Activated T-cell treated with anti-CD3 and anti-CD28 coated beads, Interleukin-2, amount 50 U/mL, for 24 hours (primary cell): Measurements from ENCODE around the gene WFDC13.
"Not testable (repeated sequence)": the region's sequence is repeated elsewhere in the genome, so short reads cannot be mapped to it uniquely, and the experiment has no call there.

Source experiments
- DNase-seq: peaks from one replicate; pipeline ENCODE4 v3.0.0-alpha.2; 2020
- H3K27ac Mint-ChIP-seq: 2 replicates; pipeline ENCODE4 v1.8.0; 2020; ENCODE audit warnings: mild to moderate bottlenecking, mixed read lengths
- H3K27me3 Mint-ChIP-seq: 2 replicates; pipeline ENCODE4 v1.8.0; 2020; ENCODE audit warnings: mixed read lengths
- H3K36me3 Mint-ChIP-seq: 2 replicates; pipeline ENCODE4 v1.8.0; 2020; ENCODE audit warnings: low read depth, mixed read lengths
- H3K4me1 Mint-ChIP-seq: 2 replicates; pipeline ENCODE4 v1.8.0; 2020; ENCODE audit warnings: low read depth, mixed read lengths
- H3K4me3 Mint-ChIP-seq: 2 replicates; pipeline ENCODE4 v1.8.0; 2020; ENCODE audit warnings: mild to moderate bottlenecking, moderate library complexity, mixed read lengths
- H3K9me3 Mint-ChIP-seq: 2 replicates; pipeline ENCODE4 v1.8.0; 2020; ENCODE audit warnings: mixed read lengths

The WFDC13 gene, protein sequence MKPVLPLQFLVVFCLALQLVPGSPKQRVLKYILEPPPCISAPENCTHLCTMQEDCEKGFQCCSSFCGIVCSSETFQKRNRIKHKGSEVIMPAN

DNA sequence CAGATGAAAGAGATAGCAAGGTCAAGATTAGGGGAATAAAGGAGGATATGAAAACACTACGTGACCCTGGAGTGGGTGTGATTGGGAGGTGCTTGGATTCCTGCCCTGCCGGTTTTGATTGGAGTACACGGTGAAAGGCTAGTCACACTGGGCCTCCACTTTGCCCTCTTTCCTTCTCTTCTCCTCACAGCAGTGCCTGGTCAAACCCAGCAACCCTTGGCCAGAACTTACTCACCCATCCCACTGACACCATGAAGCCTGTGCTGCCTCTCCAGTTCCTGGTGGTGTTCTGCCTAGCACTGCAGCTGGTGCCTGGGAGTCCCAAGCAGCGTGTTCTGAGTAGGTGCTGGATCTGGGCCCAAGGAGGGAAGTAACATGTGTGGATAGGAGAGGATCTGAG lies at the start of gene WFDC13:
Gene WFDC13, plus strand, starts transcription at position 166 of the 400 bp plus-strand sequence. Its CDS starts 86 bp downstream, at position 252.
- H3K9me3 Mint-ChIP-seq = no peaks in the 10 kb centered on the region
- no peaks in the 10 kb centered on the region for H3K4me1 Mint-ChIP-seq
- DNase-seq = no peak
- H3K27me3 Mint-ChIP-seq = peaks cover 37% of the 10 kb centered on the region
- H3K36me3 Mint-ChIP-seq = no peaks in the 10 kb centered on the region
- H3K4me3 Mint-ChIP-seq = no peak within 1 kb of the TSS
- H3K27ac Mint-ChIP-seq = no peak within 1 kb of the TSS

DNA sequence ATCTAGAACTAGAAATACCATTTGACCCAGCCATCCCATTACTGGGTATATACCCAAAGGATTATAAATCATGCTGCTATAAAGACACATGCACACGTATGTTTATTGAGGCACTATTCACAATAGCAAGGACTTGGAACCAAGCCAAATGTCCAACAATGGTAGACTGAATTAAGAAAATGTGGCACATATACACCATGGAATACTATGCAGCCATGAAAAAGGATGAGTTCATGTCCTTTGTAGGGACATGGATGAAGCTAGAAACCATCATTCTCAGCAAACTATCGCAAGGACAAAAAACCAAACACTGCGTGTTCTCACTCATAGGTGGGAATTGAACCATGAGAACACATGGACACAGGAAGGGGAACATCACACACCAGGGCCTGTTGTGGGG lies 44.8 kb upstream of the WFDC13 start:
- H3K4me3 Mint-ChIP-seq, H3K36me3 Mint-ChIP-seq, H3K27ac Mint-ChIP-seq, H3K9me3 Mint-ChIP-seq, H3K4me1 Mint-ChIP-seq, DNase-seq: not testable (repeated sequence)
- H3K27me3 Mint-ChIP-seq = peaks cover 17% of the 10 kb centered on the region

DNA sequence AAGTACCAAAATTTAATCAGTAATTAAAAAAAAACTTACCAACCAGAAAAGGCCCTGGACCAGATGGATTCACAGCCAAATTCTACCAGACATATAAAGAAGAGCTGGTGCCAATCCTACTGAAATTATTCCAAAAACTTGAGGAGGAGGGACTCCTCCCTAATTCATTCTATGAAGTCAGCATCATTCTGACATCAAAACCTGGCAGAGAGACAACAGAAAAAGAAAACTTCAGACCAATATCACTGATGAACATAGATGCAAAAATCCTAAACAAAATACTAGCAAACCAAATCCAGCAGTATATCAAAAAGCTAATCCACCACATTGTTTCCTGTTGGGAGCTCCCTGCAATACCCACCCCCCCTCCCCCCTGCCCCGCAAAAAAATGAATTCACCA lies 31.7 kb upstream of the WFDC13 start, which contains the start of gene WFDC11:
Gene WFDC11, minus strand, starts transcription at position 101 of the 400 bp plus-strand sequence. CDS start 19,639 bp downstream, outside the sequence.
- DNase-seq = no peak
- no peak within 1 kb of the TSS for H3K27ac Mint-ChIP-seq
- no peaks in the 10 kb centered on the region for H3K36me3 Mint-ChIP-seq
- H3K9me3 Mint-ChIP-seq = peaks cover 5% of the 10 kb centered on the region
- H3K4me1 Mint-ChIP-seq = no peaks in the 10 kb centered on the region
- H3K4me3 Mint-ChIP-seq = no peak within 1 kb of the TSS
- peaks cover 59% of the 10 kb centered on the region for H3K27me3 Mint-ChIP-seq

DNA sequence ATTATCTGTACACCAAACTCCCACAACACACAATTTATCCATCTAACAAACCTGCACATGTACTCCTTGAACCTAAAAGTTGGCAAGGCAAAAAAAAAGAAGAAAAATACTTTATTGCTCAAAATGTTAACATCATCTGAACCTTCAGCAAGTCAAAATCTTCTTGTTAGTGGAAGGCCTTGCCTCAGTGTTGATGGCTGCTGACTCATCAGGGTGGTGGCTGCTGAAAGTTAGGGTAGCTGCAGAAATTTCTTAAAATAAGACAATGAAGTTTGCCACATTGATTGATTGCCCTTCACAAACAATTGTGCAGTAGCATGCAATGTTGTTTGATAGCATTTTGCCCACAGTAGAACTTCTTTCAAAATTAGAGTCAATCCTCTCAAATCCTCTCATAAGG lies 29.1 kb upstream of the WFDC13 start:
- Mint-ChIP-seq H3K36me3 (no peaks in the 10 kb centered on the region), H3K4me1 (no peaks in the 10 kb centered on the region), H3K9me3 (peaks cover 16% of the 10 kb centered on the region), H3K27ac (no peak overlapping the region), H3K27me3 (peaks cover 44% of the 10 kb centered on the region), H3K4me3 (no peak overlapping the region)
- no peak for DNase-seq

DNA sequence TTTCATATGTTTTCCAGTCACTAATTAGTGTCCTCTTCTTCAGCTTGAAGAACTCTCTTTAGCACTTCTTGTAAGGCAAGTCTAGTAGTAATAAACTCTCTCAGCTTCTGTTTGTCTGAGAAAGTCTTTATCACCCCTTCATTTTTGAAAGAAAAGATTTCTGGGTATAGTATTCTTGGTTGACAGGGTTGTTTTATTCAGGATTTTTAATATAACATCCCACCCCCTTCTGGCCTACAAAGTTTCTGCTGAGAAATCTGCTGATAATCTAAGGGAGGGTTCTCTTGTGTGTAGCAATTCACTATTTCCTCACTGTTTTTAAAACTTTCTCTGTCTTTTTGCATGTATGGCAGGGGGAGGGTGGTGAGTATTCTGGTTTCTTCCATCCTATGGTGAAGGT lies 22.2 kb upstream of the WFDC13 start:
- Mint-ChIP-seq H3K36me3 (no peaks in the 10 kb centered on the region), H3K27me3 (peaks cover 24% of the 10 kb centered on the region), H3K9me3 (peaks cover 27% of the 10 kb centered on the region), H3K4me1 (no peaks in the 10 kb centered on the region), H3K4me3 (no peak overlapping the region), H3K27ac (no peak overlapping the region)
- DNase-seq = no peak

DNA sequence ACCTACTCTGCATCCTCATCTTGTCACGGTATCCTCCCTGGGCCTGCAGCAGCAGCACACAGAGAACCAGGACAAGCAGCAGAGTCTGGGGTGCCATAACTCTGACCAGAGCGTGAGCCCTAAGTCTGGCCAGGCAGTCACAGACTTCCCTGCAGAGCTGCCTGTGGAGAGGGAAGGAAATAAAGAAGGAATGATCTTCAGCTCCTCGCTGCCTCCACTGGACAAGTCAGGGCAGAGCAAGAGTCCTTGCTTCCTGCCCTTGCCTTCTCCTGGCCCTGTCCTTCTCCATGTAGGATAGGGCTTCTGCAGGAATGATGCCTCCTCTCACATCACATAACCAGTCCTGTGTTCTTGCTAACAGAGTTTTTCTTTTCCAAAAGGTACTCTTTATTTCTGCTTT lies 15.9 kb upstream of the WFDC13 start:
- DNase-seq = no peak
- no peak overlapping the region for H3K27ac Mint-ChIP-seq
- no peak overlapping the region for H3K4me3 Mint-ChIP-seq
- H3K36me3 Mint-ChIP-seq = no peaks in the 10 kb centered on the region
- peaks cover 29% of the 10 kb centered on the region for H3K27me3 Mint-ChIP-seq
- H3K9me3 Mint-ChIP-seq = peaks cover 1% of the 10 kb centered on the region
- H3K4me1 Mint-ChIP-seq = no peaks in the 10 kb centered on the region

DNA sequence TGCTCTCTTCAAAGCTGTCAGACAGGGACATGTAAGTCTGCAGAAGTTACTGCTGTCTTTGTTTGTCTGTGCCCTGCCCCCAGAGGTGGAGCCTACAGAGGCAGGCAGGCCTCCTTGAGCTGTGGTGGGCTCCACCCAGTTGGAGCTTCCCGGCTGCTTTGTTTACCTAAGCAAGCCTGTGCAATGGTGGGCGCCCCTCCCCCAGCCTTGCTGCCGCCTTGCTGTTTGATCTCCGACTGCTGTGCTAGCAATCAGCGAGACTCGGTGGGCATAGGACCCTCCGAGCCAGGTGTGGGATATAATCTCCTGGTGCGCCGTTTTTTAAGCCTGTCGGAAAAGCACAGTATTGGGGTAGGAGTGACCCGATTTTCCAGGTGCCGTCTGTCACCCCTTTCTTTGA lies 8.5 kb upstream of the WFDC13 start:
- H3K27me3 Mint-ChIP-seq = peaks cover 42% of the 10 kb centered on the region
- H3K4me3 Mint-ChIP-seq, H3K36me3 Mint-ChIP-seq, H3K27ac Mint-ChIP-seq, H3K4me1 Mint-ChIP-seq, H3K9me3 Mint-ChIP-seq, DNase-seq: not testable (repeated sequence)

DNA sequence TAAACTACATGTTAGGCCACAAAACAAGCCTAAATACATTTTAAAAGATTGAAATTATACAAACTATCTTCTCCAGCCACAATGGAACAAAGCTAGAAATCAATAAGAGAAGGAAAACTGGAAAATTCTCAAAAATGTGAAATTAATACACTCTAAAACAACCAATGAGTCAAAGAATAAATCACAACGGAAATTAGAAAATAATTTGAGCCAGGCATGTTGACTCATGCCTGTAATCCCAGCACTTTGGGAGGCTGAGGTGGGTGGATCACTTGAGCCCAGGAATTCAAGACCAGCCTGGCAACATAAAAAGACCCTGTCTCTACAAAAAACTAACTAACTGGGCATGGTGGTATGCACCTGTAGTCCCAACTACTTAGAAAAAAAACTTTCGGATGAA lies 6.3 kb upstream of the WFDC13 start:
- DNase-seq = no peak
- H3K27ac Mint-ChIP-seq = no peak overlapping the region
- H3K9me3 Mint-ChIP-seq = no peaks in the 10 kb centered on the region
- no peaks in the 10 kb centered on the region for H3K36me3 Mint-ChIP-seq
- H3K4me1 Mint-ChIP-seq = no peaks in the 10 kb centered on the region
- no peak overlapping the region for H3K4me3 Mint-ChIP-seq
- H3K27me3 Mint-ChIP-seq = peaks cover 42% of the 10 kb centered on the region

DNA sequence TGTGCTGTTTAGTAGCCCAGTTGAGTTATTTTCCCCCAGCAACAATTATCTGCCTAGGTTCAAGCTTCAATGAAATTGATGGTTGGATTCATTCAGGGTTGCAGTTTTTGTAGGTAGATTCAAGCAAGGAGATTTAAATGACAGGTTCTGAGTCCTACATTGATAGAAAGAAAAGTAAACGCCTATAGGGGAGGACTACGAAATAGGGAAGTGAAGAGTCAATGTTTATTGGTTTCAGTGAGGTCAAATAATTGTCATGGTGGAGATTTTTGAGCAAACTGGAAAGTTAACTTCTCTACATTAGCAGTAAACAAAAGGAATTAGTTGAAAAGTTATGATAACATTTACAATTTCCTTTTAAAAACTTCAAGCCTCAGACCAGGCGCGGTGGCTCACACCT lies 734 bp upstream of the WFDC13 start:
- Mint-ChIP-seq H3K36me3 (no peaks in the 10 kb centered on the region), H3K4me3 (no peak overlapping the region), H3K27me3 (peaks cover 35% of the 10 kb centered on the region), H3K9me3 (no peaks in the 10 kb centered on the region), H3K4me1 (no peaks in the 10 kb centered on the region), H3K27ac (no peak overlapping the region)
- DNase-seq = no peak

DNA sequence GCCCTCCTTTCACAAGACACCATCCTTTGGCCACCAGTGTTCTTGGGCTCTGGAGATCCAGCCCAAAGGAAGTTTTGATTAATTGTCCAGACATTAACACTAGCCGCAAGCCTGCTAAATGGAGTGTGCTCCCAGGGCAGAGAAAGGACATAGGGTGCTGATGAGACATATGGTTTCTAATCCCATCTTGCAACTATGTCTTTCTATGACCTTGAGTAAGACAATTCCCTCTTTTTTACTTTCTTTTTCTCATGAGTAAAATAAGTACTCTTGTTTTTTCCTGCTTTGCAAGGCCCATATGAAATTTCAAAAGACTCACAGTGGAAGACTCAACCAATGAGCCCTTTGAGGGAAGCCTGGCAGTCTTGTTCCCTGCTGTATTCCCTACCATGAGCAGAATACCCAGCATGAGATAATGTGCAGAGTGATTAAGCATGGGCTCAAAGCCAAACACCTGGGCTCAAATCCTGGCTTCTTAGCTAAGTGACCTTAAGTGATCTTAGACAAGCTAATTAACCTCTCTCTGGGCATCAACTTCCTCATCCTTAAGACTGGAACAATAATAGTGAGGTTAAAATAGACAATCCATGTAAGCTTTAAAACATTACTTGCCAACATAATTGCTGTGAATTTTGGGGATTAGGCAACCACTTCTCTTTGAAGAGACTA lies 3.3 kb downstream of the WFDC13 start, which contains the start of gene WFDC10B:
Gene WFDC10B, minus strand, starts transcription at position 51 of the 669 bp plus-strand sequence. CDS start 19,027 bp downstream, outside the sequence.
- no peak within 1 kb of the TSS for H3K27ac Mint-ChIP-seq
- no peaks in the 10 kb centered on the region for H3K36me3 Mint-ChIP-seq
- H3K9me3 Mint-ChIP-seq = no peaks in the 10 kb centered on the region
- no peaks in the 10 kb centered on the region for H3K4me1 Mint-ChIP-seq
- H3K27me3 Mint-ChIP-seq = peaks cover 52% of the 10 kb centered on the region
- DNase-seq = no peak
- no peak within 1 kb of the TSS for H3K4me3 Mint-ChIP-seq

DNA sequence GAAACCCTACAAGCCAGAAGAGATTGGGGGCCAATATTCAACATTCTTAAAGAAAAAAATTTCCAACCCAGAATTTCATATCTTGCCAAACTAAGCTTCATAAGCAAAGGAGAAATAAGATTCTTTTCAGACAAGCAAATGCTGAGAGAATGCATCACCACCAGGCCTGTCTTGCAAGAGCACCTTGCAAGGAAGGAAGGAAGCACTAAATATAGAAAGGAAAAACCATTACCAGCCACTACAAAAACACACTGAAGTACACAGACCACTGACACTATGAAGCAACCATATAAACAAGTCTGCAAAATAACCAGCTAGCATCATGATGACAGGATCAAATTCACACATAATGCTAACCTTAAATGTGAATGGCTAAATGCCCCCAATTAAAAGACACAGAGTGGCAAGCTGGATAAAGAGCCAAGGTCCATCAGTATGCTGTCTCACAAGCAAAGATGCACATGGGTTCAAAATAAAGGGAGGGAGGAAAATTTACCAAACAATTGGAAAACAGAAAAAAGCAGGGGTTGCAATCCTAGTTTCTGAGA lies 14.4 kb downstream of the WFDC13 start:
- not testable (repeated sequence) for H3K4me3 Mint-ChIP-seq, H3K9me3 Mint-ChIP-seq, H3K36me3 Mint-ChIP-seq, H3K27ac Mint-ChIP-seq, DNase-seq, H3K4me1 Mint-ChIP-seq
- peaks cover 62% of the 10 kb centered on the region for H3K27me3 Mint-ChIP-seq

DNA sequence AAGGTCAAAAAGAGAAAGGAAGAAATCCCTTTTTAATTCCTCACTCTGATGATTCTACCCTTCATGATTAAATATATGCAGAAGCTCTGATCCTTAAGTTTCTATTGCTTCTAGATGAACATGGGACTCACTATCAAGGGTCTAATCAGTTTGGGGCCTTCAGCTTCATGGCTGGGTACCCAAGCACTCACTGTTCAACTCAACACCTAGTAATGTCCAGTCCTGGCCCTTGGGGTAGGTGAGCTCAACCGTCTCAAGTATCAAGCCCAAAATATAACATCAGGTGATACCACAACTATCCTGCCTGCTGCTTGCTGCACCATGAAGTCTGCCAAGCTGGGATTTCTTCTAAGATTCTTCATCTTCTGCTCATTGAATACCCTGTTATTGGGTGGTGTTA lies 20.2 kb downstream of the WFDC13 start, which contains the start of gene SPINT4:
Gene SPINT4, plus strand, starts transcription at position 301 of the 400 bp plus-strand sequence. Its CDS starts 21 bp downstream, at position 322.
- Mint-ChIP-seq H3K9me3 (peaks cover 3% of the 10 kb centered on the region), H3K27me3 (peaks cover 74% of the 10 kb centered on the region), H3K4me3 (no peak within 1 kb of the TSS), H3K4me1 (peaks cover 3% of the 10 kb centered on the region), H3K27ac (no peak within 1 kb of the TSS), H3K36me3 (no peaks in the 10 kb centered on the region)
- no peak for DNase-seq

DNA sequence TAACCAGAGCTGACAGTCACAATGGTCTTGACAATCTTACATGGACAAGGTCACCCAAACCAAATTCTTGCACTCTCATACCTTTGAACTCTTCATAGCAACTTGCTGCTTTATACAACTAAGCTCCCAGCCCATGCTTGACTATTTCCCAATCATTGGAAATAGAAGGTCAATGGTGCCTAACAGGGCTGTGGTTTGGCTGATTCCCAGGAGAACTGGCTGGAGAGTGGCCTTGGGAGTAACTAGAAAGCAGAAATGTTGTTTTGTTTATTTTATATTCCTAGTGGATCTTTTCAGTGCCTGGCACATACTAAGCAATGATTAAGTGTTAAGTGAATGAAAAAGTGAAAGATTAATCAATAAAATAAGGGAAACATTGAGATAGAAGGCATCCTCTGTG lies 23.3 kb downstream of the WFDC13 start:
- no peak overlapping the region for H3K27ac Mint-ChIP-seq
- no peaks in the 10 kb centered on the region for H3K36me3 Mint-ChIP-seq
- H3K4me3 Mint-ChIP-seq = no peak overlapping the region
- no peak for DNase-seq
- peaks cover 68% of the 10 kb centered on the region for H3K27me3 Mint-ChIP-seq
- H3K9me3 Mint-ChIP-seq = no peaks in the 10 kb centered on the region
- H3K4me1 Mint-ChIP-seq = peaks cover 7% of the 10 kb centered on the region

DNA sequence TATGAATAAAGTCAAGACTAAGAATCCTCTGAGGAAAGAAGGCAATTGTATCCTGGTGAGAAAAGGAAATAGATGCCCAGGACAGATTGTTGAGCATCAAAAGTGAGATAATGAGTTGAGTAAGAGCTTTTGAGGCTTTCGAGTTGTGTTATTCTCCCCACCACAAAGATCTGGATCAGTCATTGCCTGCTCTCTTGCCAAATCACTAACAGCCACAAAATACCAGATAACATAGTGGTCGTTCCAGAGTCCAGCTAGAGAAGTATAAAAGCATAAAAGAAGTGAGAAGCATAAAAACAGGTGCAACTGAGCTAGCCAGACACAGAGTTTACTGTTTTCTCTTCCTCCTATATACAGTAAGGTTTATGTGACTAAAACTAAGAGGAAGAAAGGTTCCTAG lies 25.2 kb downstream of the WFDC13 start:
- Mint-ChIP-seq H3K27ac (no peak overlapping the region), H3K4me3 (no peak overlapping the region), H3K36me3 (no peaks in the 10 kb centered on the region), H3K4me1 (peaks cover 7% of the 10 kb centered on the region), H3K27me3 (peaks cover 74% of the 10 kb centered on the region), H3K9me3 (peaks cover 10% of the 10 kb centered on the region)
- no peak for DNase-seq

DNA sequence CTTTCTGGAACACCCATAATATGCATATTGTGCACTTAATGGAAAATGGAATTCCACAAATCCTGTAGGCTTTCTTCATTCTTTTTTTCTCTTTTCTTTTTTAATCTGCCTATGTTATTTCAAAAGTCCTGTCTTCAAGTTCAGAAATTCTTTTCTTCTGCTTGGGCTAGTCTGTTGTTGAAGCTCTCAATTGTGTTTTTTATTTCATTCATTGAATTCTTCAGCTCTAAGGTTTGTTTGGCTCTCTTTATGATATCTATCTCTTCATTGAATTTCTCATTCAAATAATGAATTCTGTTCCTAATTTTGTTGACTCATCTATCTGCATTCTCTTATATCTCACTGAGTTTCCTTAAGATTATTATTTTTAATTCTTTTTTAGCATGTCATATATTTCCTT lies 30.4 kb downstream of the WFDC13 start:
- DNase-seq = no peak
- Mint-ChIP-seq H3K4me1 (peaks cover 2% of the 10 kb centered on the region), H3K4me3 (no peak overlapping the region), H3K36me3 (no peaks in the 10 kb centered on the region), H3K9me3 (peaks cover 23% of the 10 kb centered on the region), H3K27me3 (peaks cover 69% of the 10 kb centered on the region), H3K27ac (no peak overlapping the region)
